Natural killer cell (primary cell): Measurements from ENCODE around the gene JUN. TPM values are rescaled to one million over a fixed set of nuclear protein-coding genes. Genes with fewer than 3 reads are reported as not detected.

Experiments used
- ATAC-seq, 3 donors: fragments of 150-1000 bp in 2 of 3; fragments of 200-7000 bp in 1 of 3; cut with Tn5 transposase; 1 replicate in 1 of 3; 2 replicates in 2 of 3; pipeline ENCODE4 v1.10.0; 2021; ENCODE audit warnings: mild to moderate bottlenecking in 2 of 3, moderate library complexity in 2 of 3
- DNase-seq, 2 donors: peaks; one replicate each; pipeline versions ENCODE4 v3.0.0 to v3.0.0-alpha.2; 2013 to 2021; ENCODE audit warnings: mixed read lengths in 1 of 2
- H3K27ac ChIP-seq: one replicate; pipeline ENCODE4 v1.5.1; 2013; ENCODE audit warnings: mild to moderate bottlenecking, low read length
- H3K27me3 ChIP-seq: one replicate; pipeline ENCODE4 v1.6.1; 2013; ENCODE audit warnings: low read length; ENCODE audit not compliant: control insufficient read depth, insufficient read depth
- H3K36me3 ChIP-seq: one replicate; pipeline ENCODE4 v1.6.1; 2013; ENCODE audit warnings: low read length; ENCODE audit not compliant: control insufficient read depth, insufficient read depth
- H3K4me1 ChIP-seq: one replicate; pipeline ENCODE4 v1.6.1; 2013; ENCODE audit warnings: low read length; ENCODE audit not compliant: control insufficient read depth, insufficient read depth
- H3K4me3 ChIP-seq: one replicate; pipeline ENCODE4 v1.5.1; 2013; ENCODE audit warnings: low read length
- H3K9me3 ChIP-seq: one replicate; pipeline ENCODE4 v1.6.1; 2013; ENCODE audit warnings: low read length; ENCODE audit not compliant: control insufficient read depth, insufficient read depth
- H3K27ac Mint-ChIP-seq, 2 donors: one replicate each; pipeline ENCODE4 v1.8.0; 2022; ENCODE audit warnings: mild to moderate bottlenecking in 2 of 2, mixed read lengths in 2 of 2, moderate library complexity in 1 of 2
- H3K27me3 Mint-ChIP-seq, 2 donors: one replicate each; pipeline ENCODE4 v1.8.0; 2022; ENCODE audit warnings: low read depth in 2 of 2, mixed read lengths in 2 of 2
- H3K36me3 Mint-ChIP-seq: one replicate; pipeline ENCODE4 v1.8.0; 2022; ENCODE audit warnings: mixed read lengths
- H3K4me1 Mint-ChIP-seq, 2 donors: one replicate each; pipeline ENCODE4 v1.8.0; 2022; ENCODE audit warnings: mixed read lengths in 2 of 2
- H3K4me3 Mint-ChIP-seq: one replicate; pipeline ENCODE4 v1.8.0; 2022; ENCODE audit warnings: mild to moderate bottlenecking, moderate library complexity, mixed read lengths
- H3K9me3 Mint-ChIP-seq, 2 donors: one replicate each; pipeline ENCODE4 v1.8.0; 2022; ENCODE audit warnings: mixed read lengths in 2 of 2
- CTCF ChIP-seq: fragments of 200-600 bp; IDR thresholded peaks from one replicate; pipeline ENCODE4 v1.8.0; 2022; ENCODE audit warnings: antibody characterized with exemption
- WGBS: methylation state at CpG from one replicate; pipeline ENCODE4 v1.1.7; 2013; ENCODE audit warnings: missing lambda C conversion rate; ENCODE audit not compliant: insufficient coverage; 5-methylcytosine and 5-hydroxymethylcytosine counted together
- intact Hi-C: fragments of 100-400 bp; cut with micrococcal nuclease; formaldehyde crosslinking; loops from one replicate; pipeline ENCODE4 v1.14.2; 2022
- total RNA-seq, 4 donors: library from RNA; stranded (reverse); fragments of 120-200 nt in 1 of 4; gene quantifications; one replicate each; pipeline versions ENCODE4 v1.2.3 to v1.2.4, GENCODE V29; 2013 to 2022

JUN gene
- total RNA-seq, 3 donors from 2014 or later (not counting 1 experiment from before 2014, with no cell fraction given) = 1,209 to 1,942 (median 1,808) TPM

GRCh38 chr1:58799650-58800049 is 15.8 kb upstream of the JUN start:
- Mint-ChIP-seq H3K27ac (no peak overlapping the region), H3K4me1 (peaks cover 11 to 29% of the 10 kb centered on the region in 2 donors), H3K27me3 (no peaks in the 10 kb centered on the region), H3K36me3 (no peaks in the 10 kb centered on the region), H3K9me3 (no peaks in the 10 kb centered on the region), H3K4me3 (no peak overlapping the region)
- Histone ChIP-seq H3K9me3 (no peaks in the 10 kb centered on the region), H3K4me3 (no peak overlapping the region), H3K4me1 (no peaks in the 10 kb centered on the region), H3K27ac (no peak overlapping the region), H3K36me3 (no peaks in the 10 kb centered on the region), H3K27me3 (no peaks in the 10 kb centered on the region)
- intact Hi-C loops = no loop called here
- DNase-seq = no peak
- no peak for TF ChIP-seq CTCF
- 100% methylated on average over 1 of the region's 1 CpG for whole genome bisulfite sequencing
- ATAC-seq = no peak

GRCh38 chr1:58798910-58799442 is 15.1 kb upstream of the JUN start:
- ATAC-seq (no peak), DNase-seq (no peak)
- Mint-ChIP-seq H3K36me3 (no peaks in the 10 kb centered on the region), H3K27me3 (no peaks in the 10 kb centered on the region), H3K4me1 (peaks cover 18 to 30% of the 10 kb centered on the region in 2 donors), H3K27ac (no peak overlapping the region), H3K9me3 (no peaks in the 10 kb centered on the region), H3K4me3 (no peak overlapping the region)
- Histone ChIP-seq H3K4me1 (no peaks in the 10 kb centered on the region), H3K36me3 (no peaks in the 10 kb centered on the region), H3K9me3 (no peaks in the 10 kb centered on the region), H3K27me3 (no peaks in the 10 kb centered on the region), H3K27ac (no peak overlapping the region), H3K4me3 (no peak overlapping the region)
- TF ChIP-seq CTCF = no peak
- intact Hi-C loops = no loop called here
- WGBS = 100% methylated on average over 1 of the region's 1 CpG

GRCh38 chr1:58796416-58796815 is 12.6 kb upstream of the JUN start:
- H3K27me3 ChIP-seq = no peaks in the 10 kb centered on the region
- TF ChIP-seq CTCF = no peak
- no peaks in the 10 kb centered on the region for H3K4me1 ChIP-seq
- Mint-ChIP-seq H3K27ac (no peak overlapping the region), H3K9me3 (no peaks in the 10 kb centered on the region), H3K27me3 (no peaks in the 10 kb centered on the region), H3K4me1 (peaks cover 24 to 34% of the 10 kb centered on the region in 2 donors), H3K36me3 (no peaks in the 10 kb centered on the region), H3K4me3 (no peak overlapping the region)
- no peaks in the 10 kb centered on the region for H3K9me3 ChIP-seq
- H3K4me3 ChIP-seq = no peak overlapping the region
- ATAC-seq = no peak
- H3K27ac ChIP-seq = no peak overlapping the region
- intact Hi-C loops = no loop called here
- no peak for DNase-seq
- no peaks in the 10 kb centered on the region for H3K36me3 ChIP-seq

- Histone ChIP-seq H3K9me3 (no peaks in the 10 kb centered on the region), H3K36me3 (no peaks in the 10 kb centered on the region), H3K4me1 (no peaks in the 10 kb centered on the region), H3K27me3 (no peaks in the 10 kb centered on the region), H3K27ac (no peak overlapping the region), H3K4me3 (no peak overlapping the region)
- no peak for TF ChIP-seq CTCF
- Mint-ChIP-seq H3K27ac (no peak overlapping the region), H3K4me3 (no peak overlapping the region), H3K27me3 (no peaks in the 10 kb centered on the region), H3K4me1 (peaks cover 27 to 38% of the 10 kb centered on the region in 2 donors), H3K36me3 (no peaks in the 10 kb centered on the region), H3K9me3 (no peaks in the 10 kb centered on the region)
- no CpG with 5 or more reads among the region's 3 CpGs for WGBS
- DNase-seq (no peak), ATAC-seq (no peak)
- intact Hi-C loops = no loop called here
Measured at GRCh38 chr1:58794585-58794984, 10.7 kb upstream of the JUN start.
